ENCODE measurements around the gene SH3PXD2B.

- TF ChIP-seq CTCF (IDR thresholded peaks at IDR 0.05) (no peak), POLR2A (IDR thresholded peaks at IDR 0.05) (no peak)
Observed at GRCh38 chr5:172336264-172336663, 118.1 kb downstream of the SH3PXD2B start.

Data from lower leg skin (tissue), 3 donors.